Measurements from ENCODE around the gene NUDT14.

NUDT14 gene

GRCh38 chr14:105212541-105213300 is 31.6 kb upstream of the NUDT14 start:
- peaks cover 18 to 25% of the 10 kb centered on the region in 2 donors for H3K36me3 ChIP-seq (ENCODE audit: control insufficient read depth in 2 of 2, insufficient read depth in 2 of 2, low read length in 2 of 2)
- H3K9ac ChIP-seq (ENCODE audit: low read depth in 1 of 2, low read length in 2 of 2), result no peak overlapping the region
- H3K4me3 ChIP-seq (ENCODE audit: low read length in 2 of 2), result no peak overlapping the region
- no peak overlapping the region for H3K27ac ChIP-seq (ENCODE audit: low read depth in 2 of 2, low read length in 2 of 2)
- no peaks in the 10 kb centered on the region for H3K27me3 ChIP-seq (ENCODE audit: control insufficient read depth in 2 of 2, insufficient read depth in 2 of 2, low read length in 2 of 2)
- no peaks in the 10 kb centered on the region for H3K9me3 ChIP-seq (ENCODE audit: control insufficient read depth in 2 of 2, low read length in 2 of 2)
- H3K4me1 ChIP-seq (ENCODE audit: control insufficient read depth in 2 of 2, insufficient read depth in 2 of 2, low read length in 2 of 2), result no peaks in the 10 kb centered on the region

DNA sequence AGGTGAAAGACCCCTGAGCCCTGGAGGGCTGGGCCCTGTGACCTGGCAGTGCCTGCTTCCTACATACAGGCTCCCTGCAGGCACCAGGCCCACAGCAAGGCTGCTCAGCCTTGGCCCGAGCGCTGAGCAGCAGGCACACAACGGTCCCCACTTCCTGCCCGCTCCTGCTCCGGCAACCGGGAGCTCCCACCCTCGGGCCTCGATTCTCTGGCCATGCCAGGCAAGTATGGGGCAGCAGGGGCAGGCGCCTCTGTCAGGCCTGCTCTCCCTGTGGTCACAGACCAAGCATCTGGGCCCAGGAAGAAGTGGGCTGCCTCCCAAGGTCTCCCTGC is 30.6 kb upstream of the NUDT14 start:
- Histone ChIP-seq H3K27me3 (ENCODE audit: control insufficient read depth in 2 of 2, insufficient read depth in 2 of 2, low read length in 2 of 2) (no peaks in the 10 kb centered on the region), H3K9me3 (ENCODE audit: control insufficient read depth in 2 of 2, low read length in 2 of 2) (no peaks in the 10 kb centered on the region), H3K36me3 (ENCODE audit: control insufficient read depth in 2 of 2, insufficient read depth in 2 of 2, low read length in 2 of 2) (peaks cover 15 to 21% of the 10 kb centered on the region in 2 donors), H3K4me3 (ENCODE audit: low read length in 2 of 2) (no peak overlapping the region), H3K9ac (ENCODE audit: low read depth in 1 of 2, low read length in 2 of 2) (no peak overlapping the region), H3K27ac (ENCODE audit: low read depth in 2 of 2, low read length in 2 of 2) (no peak overlapping the region), H3K4me1 (ENCODE audit: control insufficient read depth in 2 of 2, insufficient read depth in 2 of 2, low read length in 2 of 2) (no peaks in the 10 kb centered on the region)

DNA sequence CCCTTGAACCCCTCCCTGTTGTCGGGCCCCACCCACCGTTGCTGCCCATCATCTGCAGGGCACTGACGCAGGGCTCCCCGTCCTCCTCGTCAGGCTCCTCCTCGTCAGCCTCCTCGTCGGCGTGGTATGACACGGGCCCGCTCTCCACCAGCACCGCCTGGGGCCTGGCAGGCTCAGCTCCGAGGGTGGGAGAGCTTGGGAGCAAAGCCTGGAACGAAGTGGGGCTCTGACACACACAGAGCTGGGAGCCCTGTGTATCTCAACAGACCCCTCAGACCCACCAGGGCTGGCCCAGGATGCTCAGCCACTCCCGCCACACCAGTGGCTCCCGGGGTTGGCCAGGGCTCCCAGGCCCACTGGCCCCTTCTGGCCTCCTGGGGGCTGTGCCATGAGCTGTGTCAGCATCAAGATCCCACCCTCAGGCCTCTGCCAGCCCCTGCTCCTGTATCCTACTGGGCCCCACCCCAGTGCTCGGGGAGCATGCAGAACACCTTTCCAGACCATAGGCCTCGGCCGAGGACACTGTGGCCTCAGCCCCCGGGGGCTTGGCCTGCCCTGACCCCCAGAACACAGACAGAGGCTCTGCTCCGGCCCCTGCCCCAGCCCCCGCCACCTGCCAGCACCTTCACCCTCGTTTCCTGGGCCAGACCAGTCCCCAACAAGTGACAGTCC is 30.1 kb upstream of the NUDT14 start:
- Histone ChIP-seq H3K27ac (ENCODE audit: low read depth in 2 of 2, low read length in 2 of 2) (no peak overlapping the region), H3K27me3 (ENCODE audit: control insufficient read depth in 2 of 2, insufficient read depth in 2 of 2, low read length in 2 of 2) (no peaks in the 10 kb centered on the region), H3K4me1 (ENCODE audit: control insufficient read depth in 2 of 2, insufficient read depth in 2 of 2, low read length in 2 of 2) (no peaks in the 10 kb centered on the region), H3K4me3 (ENCODE audit: low read length in 2 of 2) (no peak overlapping the region), H3K9ac (ENCODE audit: low read depth in 1 of 2, low read length in 2 of 2) (no peak overlapping the region), H3K9me3 (ENCODE audit: control insufficient read depth in 2 of 2, low read length in 2 of 2) (no peaks in the 10 kb centered on the region), H3K36me3 (ENCODE audit: control insufficient read depth in 2 of 2, insufficient read depth in 2 of 2, low read length in 2 of 2) (peaks cover 14 to 19% of the 10 kb centered on the region in 2 donors)

DNA sequence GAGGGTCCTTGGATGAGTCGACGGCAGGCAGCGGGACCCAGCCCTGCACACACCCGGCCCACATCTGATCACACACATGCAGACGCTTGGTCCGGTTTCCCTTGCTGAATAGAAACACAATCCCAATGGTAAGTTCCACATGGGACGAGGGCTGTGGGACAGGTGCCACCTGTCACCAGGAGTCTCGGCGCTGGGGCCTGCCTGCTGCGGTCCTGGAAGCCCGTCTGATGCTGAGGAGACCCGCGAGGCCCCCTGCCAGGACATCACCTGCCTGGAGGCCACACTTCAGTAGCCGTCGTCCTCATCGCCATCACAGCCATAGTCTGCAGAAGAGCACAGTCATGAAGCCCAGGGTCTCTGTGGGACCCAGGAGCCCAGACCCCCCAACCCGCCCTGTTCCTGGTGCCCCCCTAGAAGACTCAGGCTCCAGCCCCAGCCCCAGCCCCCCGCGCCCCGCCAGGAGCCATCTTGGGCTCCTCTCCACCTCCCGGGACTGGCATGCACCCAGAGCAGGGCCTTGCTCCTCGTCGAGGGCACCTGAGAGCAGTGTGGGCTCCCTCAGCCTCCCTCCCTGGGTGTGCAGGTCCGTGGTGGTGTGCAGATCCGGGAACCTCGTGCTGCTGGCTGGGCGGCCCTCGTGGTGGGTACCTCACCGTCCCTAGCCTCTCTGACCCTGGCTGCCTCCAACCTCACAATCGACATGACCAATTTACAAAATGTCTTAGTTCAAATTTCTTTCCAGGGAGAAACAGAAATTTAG is 29.3 kb upstream of the NUDT14 start:
- Histone ChIP-seq H3K9ac (ENCODE audit: low read depth in 1 of 2, low read length in 2 of 2) (no peak overlapping the region), H3K4me1 (ENCODE audit: control insufficient read depth in 2 of 2, insufficient read depth in 2 of 2, low read length in 2 of 2) (peaks cover 0 to 2% of the 10 kb centered on the region in 2 donors), H3K27ac (ENCODE audit: low read depth in 2 of 2, low read length in 2 of 2) (no peak overlapping the region), H3K36me3 (ENCODE audit: control insufficient read depth in 2 of 2, insufficient read depth in 2 of 2, low read length in 2 of 2) (peaks cover 14 to 19% of the 10 kb centered on the region in 2 donors), H3K4me3 (ENCODE audit: low read length in 2 of 2) (no peak overlapping the region), H3K27me3 (ENCODE audit: control insufficient read depth in 2 of 2, insufficient read depth in 2 of 2, low read length in 2 of 2) (no peaks in the 10 kb centered on the region), H3K9me3 (ENCODE audit: control insufficient read depth in 2 of 2, low read length in 2 of 2) (no peaks in the 10 kb centered on the region)

- no peaks in the 10 kb centered on the region for H3K9me3 ChIP-seq (ENCODE audit: control insufficient read depth in 2 of 2, low read length in 2 of 2)
- H3K27ac ChIP-seq (ENCODE audit: low read depth in 2 of 2, low read length in 2 of 2), result no peak overlapping the region
- peaks cover 7 to 9% of the 10 kb centered on the region in 2 donors for H3K4me1 ChIP-seq (ENCODE audit: control insufficient read depth in 2 of 2, insufficient read depth in 2 of 2, low read length in 2 of 2)
- no peak overlapping the region for H3K9ac ChIP-seq (ENCODE audit: low read depth in 1 of 2, low read length in 2 of 2)
- no peaks in the 10 kb centered on the region for H3K27me3 ChIP-seq (ENCODE audit: control insufficient read depth in 2 of 2, insufficient read depth in 2 of 2, low read length in 2 of 2)
- no peak overlapping the region for H3K4me3 ChIP-seq (ENCODE audit: low read length in 2 of 2)
- peaks cover 12 to 14% of the 10 kb centered on the region in 2 donors for H3K36me3 ChIP-seq (ENCODE audit: control insufficient read depth in 2 of 2, insufficient read depth in 2 of 2, low read length in 2 of 2)
These were observed 28.5 kb upstream of the NUDT14 start for GRCh38 chr14:105209646-105210045.

DNA sequence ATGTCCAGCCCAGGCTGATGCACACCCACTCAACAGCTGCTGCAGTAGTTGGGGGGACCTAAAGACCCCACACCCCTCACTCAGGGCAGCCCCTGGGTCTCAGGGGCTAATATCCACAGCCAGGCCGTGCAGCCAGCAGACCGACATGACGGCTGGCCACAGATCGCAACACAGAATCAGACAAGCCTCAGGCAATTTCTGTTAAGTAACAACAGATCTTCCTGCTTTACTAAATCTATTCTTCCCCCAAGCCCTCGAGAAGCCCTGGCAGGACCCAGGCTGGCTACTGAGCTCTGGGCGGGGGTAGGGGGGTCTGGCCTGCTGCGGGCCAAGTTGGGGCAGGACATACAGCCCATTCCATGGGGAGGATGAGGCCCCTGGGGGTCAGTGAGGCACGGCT is 28.0 kb upstream of the NUDT14 start:
- H3K9me3 ChIP-seq (ENCODE audit: control insufficient read depth in 2 of 2, low read length in 2 of 2), result no peaks in the 10 kb centered on the region
- peaks cover 0 to 2% of the 10 kb centered on the region in 2 donors for H3K27me3 ChIP-seq (ENCODE audit: control insufficient read depth in 2 of 2, insufficient read depth in 2 of 2, low read length in 2 of 2)
- no peak overlapping the region for H3K9ac ChIP-seq (ENCODE audit: low read depth in 1 of 2, low read length in 2 of 2)
- H3K4me1 ChIP-seq (ENCODE audit: control insufficient read depth in 2 of 2, insufficient read depth in 2 of 2, low read length in 2 of 2), result peaks cover 11 to 14% of the 10 kb centered on the region in 2 donors
- H3K27ac ChIP-seq (ENCODE audit: low read depth in 2 of 2, low read length in 2 of 2), result no peak overlapping the region
- no peak overlapping the region for H3K4me3 ChIP-seq (ENCODE audit: low read length in 2 of 2)
- H3K36me3 ChIP-seq (ENCODE audit: control insufficient read depth in 2 of 2, insufficient read depth in 2 of 2, low read length in 2 of 2), result peaks cover 9 to 14% of the 10 kb centered on the region in 2 donors

DNA sequence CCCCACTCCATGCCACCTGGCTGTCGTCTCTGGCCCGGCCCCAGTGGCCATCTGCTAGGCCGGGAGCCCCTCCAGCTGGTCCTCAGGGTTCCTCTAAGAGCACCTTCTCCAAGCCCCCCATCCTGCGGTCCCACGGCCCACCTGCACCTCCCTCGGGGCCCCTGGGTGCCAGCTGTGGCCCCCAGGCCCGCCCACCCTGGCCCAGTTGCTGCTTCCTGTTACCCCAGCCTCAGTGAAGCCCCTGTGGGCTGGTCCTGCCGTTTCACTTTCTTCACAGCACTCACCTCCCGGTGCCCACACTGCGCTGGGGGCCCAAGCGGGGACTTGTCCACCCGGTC is 27.6 kb upstream of the NUDT14 start:
- Histone ChIP-seq H3K36me3 (ENCODE audit: control insufficient read depth in 2 of 2, insufficient read depth in 2 of 2, low read length in 2 of 2) (peaks cover 9 to 14% of the 10 kb centered on the region in 2 donors), H3K27me3 (ENCODE audit: control insufficient read depth in 2 of 2, insufficient read depth in 2 of 2, low read length in 2 of 2) (peaks cover 0 to 2% of the 10 kb centered on the region in 2 donors), H3K9me3 (ENCODE audit: control insufficient read depth in 2 of 2, low read length in 2 of 2) (no peaks in the 10 kb centered on the region), H3K9ac (ENCODE audit: low read depth in 1 of 2, low read length in 2 of 2) (no peak overlapping the region), H3K27ac (ENCODE audit: low read depth in 2 of 2, low read length in 2 of 2) (no peak overlapping the region), H3K4me3 (ENCODE audit: low read length in 2 of 2) (no peak overlapping the region), H3K4me1 (ENCODE audit: control insufficient read depth in 2 of 2, insufficient read depth in 2 of 2, low read length in 2 of 2) (peaks cover 11 to 14% of the 10 kb centered on the region in 2 donors)

DNA sequence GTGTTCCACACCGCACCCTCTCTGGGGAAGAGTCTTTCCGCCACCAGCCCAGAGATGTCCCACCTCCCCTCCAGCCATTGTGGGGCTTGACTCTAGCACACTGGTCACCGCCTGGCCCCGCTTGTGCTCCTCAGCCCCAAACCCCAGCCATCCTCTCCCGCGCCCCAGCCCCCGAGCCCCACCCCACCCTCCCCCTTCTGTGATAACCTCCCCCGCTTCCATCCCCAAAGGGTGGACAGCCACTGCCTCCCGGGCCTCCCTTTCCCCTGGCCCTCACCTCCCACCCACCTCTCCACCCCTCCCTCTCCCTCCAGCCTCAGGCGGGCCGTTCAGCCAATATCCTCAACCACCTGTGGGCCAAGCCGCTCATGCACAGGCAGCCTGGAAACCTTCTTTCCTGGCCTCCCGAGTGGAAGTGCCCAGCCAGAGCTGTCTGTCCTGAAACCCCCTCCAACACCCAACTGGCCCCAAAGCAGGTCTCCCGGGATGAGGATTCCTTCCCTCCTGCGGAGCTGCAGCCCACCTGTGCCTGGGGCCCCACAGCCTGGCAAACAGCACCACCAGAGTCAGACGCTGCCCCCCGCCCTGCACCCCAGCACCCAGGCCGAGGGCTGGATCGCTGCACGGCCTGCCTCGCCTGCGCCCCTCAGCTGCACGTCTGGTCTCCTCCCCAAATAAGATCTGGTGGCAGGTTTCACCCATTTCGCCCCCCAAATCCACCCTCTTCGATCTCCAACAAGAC is 27.1 kb upstream of the NUDT14 start:
- Histone ChIP-seq H3K9me3 (ENCODE audit: control insufficient read depth in 2 of 2, low read length in 2 of 2) (no peaks in the 10 kb centered on the region), H3K9ac (ENCODE audit: low read depth in 1 of 2, low read length in 2 of 2) (no peak overlapping the region), H3K27me3 (ENCODE audit: control insufficient read depth in 2 of 2, insufficient read depth in 2 of 2, low read length in 2 of 2) (peaks cover 0 to 2% of the 10 kb centered on the region in 2 donors), H3K4me1 (ENCODE audit: control insufficient read depth in 2 of 2, insufficient read depth in 2 of 2, low read length in 2 of 2) (peaks cover 11 to 14% of the 10 kb centered on the region in 2 donors), H3K27ac (ENCODE audit: low read depth in 2 of 2, low read length in 2 of 2) (no peak overlapping the region), H3K4me3 (ENCODE audit: low read length in 2 of 2) (no peak overlapping the region), H3K36me3 (ENCODE audit: control insufficient read depth in 2 of 2, insufficient read depth in 2 of 2, low read length in 2 of 2) (peaks cover 7 to 14% of the 10 kb centered on the region in 2 donors)

DNA sequence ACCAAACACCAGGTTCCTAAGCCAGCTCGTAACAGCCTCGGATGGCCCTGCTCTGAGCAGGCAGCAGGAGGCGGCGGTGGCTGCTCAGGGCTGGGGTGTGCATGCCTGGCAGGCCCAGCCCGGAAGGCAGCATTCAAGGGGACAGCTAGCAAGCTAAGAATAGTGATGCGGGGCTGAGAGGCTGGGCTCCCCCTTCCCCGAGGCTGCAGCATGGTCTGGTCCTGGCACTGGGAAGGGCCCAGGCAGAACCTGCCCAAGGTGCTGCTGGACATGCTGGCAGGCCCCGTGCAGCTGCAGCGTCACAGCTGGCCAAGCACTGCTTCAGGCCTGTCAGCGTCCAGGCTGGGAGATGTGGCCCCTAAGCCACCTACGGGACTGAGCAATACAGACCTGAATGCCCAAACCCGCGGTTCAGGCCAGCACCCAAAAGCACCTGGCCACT is 26.4 kb upstream of the NUDT14 start:
- Histone ChIP-seq H3K27ac (ENCODE audit: low read depth in 2 of 2, low read length in 2 of 2) (no peak overlapping the region), H3K9ac (ENCODE audit: low read depth in 1 of 2, low read length in 2 of 2) (no peak overlapping the region), H3K27me3 (ENCODE audit: control insufficient read depth in 2 of 2, insufficient read depth in 2 of 2, low read length in 2 of 2) (peaks cover under 1 to 6% of the 10 kb centered on the region in 2 donors), H3K36me3 (ENCODE audit: control insufficient read depth in 2 of 2, insufficient read depth in 2 of 2, low read length in 2 of 2) (peaks cover 5 to 14% of the 10 kb centered on the region in 2 donors), H3K4me1 (ENCODE audit: control insufficient read depth in 2 of 2, insufficient read depth in 2 of 2, low read length in 2 of 2) (peaks cover 11 to 16% of the 10 kb centered on the region in 2 donors), H3K4me3 (ENCODE audit: low read length in 2 of 2) (no peak overlapping the region), H3K9me3 (ENCODE audit: control insufficient read depth in 2 of 2, low read length in 2 of 2) (no peaks in the 10 kb centered on the region)
